ENCODE measurements around the gene EFNA5.

EFNA5 gene

GRCh38 chr5:107687404-107687803 lies 16.7 kb upstream of the EFNA5 start:
- TF ChIP-seq CTCF (IDR thresholded peaks at IDR 0.05; ENCODE audit: low read depth, low read length, missing control alignments), result no peak
- DNase-seq (ENCODE audit: low read depth), result no peak
- no peak overlapping the region for H3K4me3 ChIP-seq (ENCODE audit: low read depth, low read length)

- H3K4me3 ChIP-seq (ENCODE audit: low read depth, low read length), result no peak overlapping the region
- TF ChIP-seq CTCF (IDR thresholded peaks at IDR 0.05; ENCODE audit: low read depth, low read length, missing control alignments), result no peak
- no peak for DNase-seq (ENCODE audit: low read depth)
Measured at GRCh38 chr5:107682533-107682932, 11.8 kb upstream of the EFNA5 start.

- DNase-seq (ENCODE audit: low read depth), result no peak
- no peak overlapping the region for H3K4me3 ChIP-seq (ENCODE audit: low read depth, low read length)
- no peak for TF ChIP-seq CTCF (IDR thresholded peaks at IDR 0.05; ENCODE audit: low read depth, low read length, missing control alignments)
Measured at GRCh38 chr5:107680799-107681198, 10.1 kb upstream of the EFNA5 start.

GRCh38 chr5:107680099-107680498 lies 9.4 kb upstream of the EFNA5 start:
- TF ChIP-seq CTCF (IDR thresholded peaks at IDR 0.05; ENCODE audit: low read depth, low read length, missing control alignments), result no peak
- H3K4me3 ChIP-seq (ENCODE audit: low read depth, low read length), result no peak overlapping the region
- DNase-seq (ENCODE audit: low read depth), result no peak

- no peak for DNase-seq (ENCODE audit: low read depth)
- TF ChIP-seq CTCF (IDR thresholded peaks at IDR 0.05; ENCODE audit: low read depth, low read length, missing control alignments), result no peak
- H3K4me3 ChIP-seq (ENCODE audit: low read depth, low read length), result no peak overlapping the region
Measured at GRCh38 chr5:107676702-107677101, 6.0 kb upstream of the EFNA5 start.

GRCh38 chr5:107675201-107675600 lies 4.5 kb upstream of the EFNA5 start:
- no peak for DNase-seq (ENCODE audit: low read depth)
- no peak for TF ChIP-seq CTCF (IDR thresholded peaks at IDR 0.05; ENCODE audit: low read depth, low read length, missing control alignments)
- H3K4me3 ChIP-seq (ENCODE audit: low read depth, low read length), result no peak overlapping the region

- DNase-seq (ENCODE audit: low read depth), result no peak
- no peak for TF ChIP-seq CTCF (IDR thresholded peaks at IDR 0.05; ENCODE audit: low read depth, low read length, missing control alignments)
- no peak overlapping the region for H3K4me3 ChIP-seq (ENCODE audit: low read depth, low read length)
Measured at GRCh38 chr5:107674655-107675054, 3.9 kb upstream of the EFNA5 start.

Measured in GM12864 (cell line).